GM18907 (cell line): ENCODE measurements around the gene ACSF3.
"Not testable (repeated sequence)": the region's sequence is repeated elsewhere in the genome, so short reads cannot be mapped to it uniquely, and the experiment has no call there.

ENCODE experiments used
- ATAC-seq: cut with Tn5 transposase; IDR thresholded peaks from one replicate; pipeline ENCODE4 v1.9.1; 2021; ENCODE audit warnings: mild to moderate bottlenecking, moderate library complexity; ENCODE audit not compliant: unreplicated experiment

The ACSF3 gene

GRCh38 chr16:89156740-89157645 is 63.3 kb downstream of the ACSF3 start:
- ATAC-seq, result no peak

- ATAC-seq, result no peak
These were observed 64.1 kb downstream of the ACSF3 start for GRCh38 chr16:89157778-89158177.

- ATAC-seq, result no peak
These were observed 65.6 kb downstream of the ACSF3 start for GRCh38 chr16:89159066-89159849.

GRCh38 chr16:89159850-89160354 is 66.2 kb downstream of the ACSF3 start:
- no peak for ATAC-seq

GRCh38 chr16:89160977-89161701 is 67.5 kb downstream of the ACSF3 start:
- no peak for ATAC-seq

GRCh38 chr16:89161763-89162713 is 68.4 kb downstream of the ACSF3 start:
- ATAC-seq, result no peak

- ATAC-seq, result no peak
These were observed 69.6 kb downstream of the ACSF3 start for GRCh38 chr16:89163297-89163696.

- no peak for ATAC-seq
These were observed 70.8 kb downstream of the ACSF3 start for GRCh38 chr16:89164436-89164835.

GRCh38 chr16:89164847-89165680 is 71.4 kb downstream of the ACSF3 start:
- ATAC-seq, result no peak

- ATAC-seq, result not testable (repeated sequence)
These were observed 72.0 kb downstream of the ACSF3 start for GRCh38 chr16:89165681-89165979.

- ATAC-seq, result no peak
These were observed 73.2 kb downstream of the ACSF3 start for GRCh38 chr16:89166696-89167424.

GRCh38 chr16:89167425-89167941 is 73.8 kb downstream of the ACSF3 start:
- no peak for ATAC-seq

GRCh38 chr16:89168381-89169189 is 74.9 kb downstream of the ACSF3 start:
- no peak for ATAC-seq

GRCh38 chr16:89169778-89170177 is 76.1 kb downstream of the ACSF3 start:
- ATAC-seq, result no peak

- peak; percentile 1 for ATAC-seq
These were observed 76.9 kb downstream of the ACSF3 start for GRCh38 chr16:89170346-89171215.
